ENCODE measurements around the gene MCTP1.
A peak's percentile ranks its signal among the peaks of the same experiment; 100 is the strongest.

The MCTP1 gene

DNA sequence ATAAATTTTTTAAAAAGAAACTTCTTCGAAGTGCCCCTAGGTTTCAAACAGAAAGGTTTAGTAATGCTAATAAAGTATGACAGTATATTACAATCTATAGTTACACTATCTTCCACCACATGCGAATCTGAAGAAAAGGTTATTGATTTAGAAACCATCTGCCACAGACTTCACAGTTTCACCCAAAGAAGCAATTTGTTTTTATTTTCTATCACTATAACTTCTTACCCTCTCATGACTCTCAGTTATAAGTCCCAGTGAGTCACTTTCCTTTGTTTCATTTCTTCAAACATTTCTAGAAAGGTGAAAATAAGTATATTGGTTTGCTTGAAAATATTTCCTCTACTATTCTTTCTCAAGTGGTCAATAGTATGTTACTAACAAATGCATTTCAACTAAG is 93.6 kb downstream of the MCTP1 start:
- H3K27ac ChIP-seq (ENCODE audit: insufficient read depth in 1 of 2, low read depth in 1 of 2, low read length in 2 of 2, poor library complexity in 1 of 2, severe bottlenecking in 2 of 2) = no peak overlapping the region
- H3K4me3 ChIP-seq (ENCODE audit: control insufficient read depth in 1 of 7, extremely low read depth in 1 of 7, insufficient read depth in 4 of 7, low read depth in 2 of 7, low read length in 6 of 7) = no peak overlapping the region
- ChIA-PET CTCF (no interaction called here), POLR2A (no interaction called here)
- peaks cover 0 to 4% (median 0%) of the 10 kb centered on the region in 4 experiments for H3K4me1 ChIP-seq (ENCODE audit: control extremely low read depth in 1 of 4, control insufficient read depth in 4 of 4, insufficient read depth in 4 of 4, low read length in 3 of 4)
- no peaks in the 10 kb centered on the region for H3K9me3 ChIP-seq (ENCODE audit: control extremely low read depth in 1 of 5, control insufficient read depth in 4 of 5, insufficient read depth in 2 of 5, low read depth in 1 of 5, low read length in 4 of 5)
- DNase-seq = no peak
- H3K27me3 ChIP-seq (replicated peaks in 2 of 5; ENCODE audit: control insufficient read depth in 4 of 5, insufficient read depth in 5 of 5, low read length in 4 of 5) = no peaks in the 10 kb centered on the region
- no CpG with 5 or more reads among the region's 2 CpGs for WGBS (ENCODE audit: insufficient coverage)
- no peaks in the 10 kb centered on the region for H3K36me3 ChIP-seq (ENCODE audit: control insufficient read depth in 4 of 4, insufficient read depth in 4 of 4, low read length in 3 of 4)

DNA sequence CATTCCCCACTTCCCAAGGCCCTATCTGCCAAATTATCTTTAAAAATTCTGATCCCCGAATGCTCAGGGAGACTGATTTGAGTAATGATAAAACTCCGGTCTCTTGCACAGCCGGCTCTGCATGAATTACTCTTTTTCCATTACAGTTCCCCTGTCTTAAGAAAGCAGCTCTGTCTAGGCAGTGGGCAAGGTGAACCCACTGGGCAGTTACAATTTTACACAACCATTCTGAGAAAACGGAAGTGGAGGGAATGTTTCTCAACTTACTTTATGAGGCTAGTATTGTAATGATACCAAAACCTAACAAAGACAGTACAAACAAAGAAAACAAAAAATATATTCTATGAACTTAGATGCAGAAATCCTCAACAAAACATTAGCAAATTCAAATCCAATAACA is 100.0 kb downstream of the MCTP1 start:
- peaks cover 0 to 1% (median 0%) of the 10 kb centered on the region in 5 experiments for H3K9me3 ChIP-seq (ENCODE audit: control extremely low read depth in 1 of 5, control insufficient read depth in 4 of 5, insufficient read depth in 2 of 5, low read depth in 1 of 5, low read length in 4 of 5)
- 94% methylated on average over 3 of the region's 4 CpGs for whole genome bisulfite sequencing (ENCODE audit: insufficient coverage)
- ChIA-PET POLR2A (no interaction called here), CTCF (no interaction called here)
- H3K36me3 ChIP-seq (ENCODE audit: control insufficient read depth in 4 of 4, insufficient read depth in 4 of 4, low read length in 3 of 4) = no peaks in the 10 kb centered on the region
- no peak overlapping the region for H3K4me3 ChIP-seq (ENCODE audit: control insufficient read depth in 1 of 7, extremely low read depth in 1 of 7, insufficient read depth in 4 of 7, low read depth in 2 of 7, low read length in 6 of 7)
- no peak for DNase-seq
- no peaks in the 10 kb centered on the region for H3K27me3 ChIP-seq (replicated peaks in 2 of 5; ENCODE audit: control insufficient read depth in 4 of 5, insufficient read depth in 5 of 5, low read length in 4 of 5)
- no peaks in the 10 kb centered on the region for H3K4me1 ChIP-seq (ENCODE audit: control extremely low read depth in 1 of 4, control insufficient read depth in 4 of 4, insufficient read depth in 4 of 4, low read length in 3 of 4)
- H3K27ac ChIP-seq (ENCODE audit: insufficient read depth in 1 of 2, low read depth in 1 of 2, low read length in 2 of 2, poor library complexity in 1 of 2, severe bottlenecking in 2 of 2) = no peak overlapping the region

DNA sequence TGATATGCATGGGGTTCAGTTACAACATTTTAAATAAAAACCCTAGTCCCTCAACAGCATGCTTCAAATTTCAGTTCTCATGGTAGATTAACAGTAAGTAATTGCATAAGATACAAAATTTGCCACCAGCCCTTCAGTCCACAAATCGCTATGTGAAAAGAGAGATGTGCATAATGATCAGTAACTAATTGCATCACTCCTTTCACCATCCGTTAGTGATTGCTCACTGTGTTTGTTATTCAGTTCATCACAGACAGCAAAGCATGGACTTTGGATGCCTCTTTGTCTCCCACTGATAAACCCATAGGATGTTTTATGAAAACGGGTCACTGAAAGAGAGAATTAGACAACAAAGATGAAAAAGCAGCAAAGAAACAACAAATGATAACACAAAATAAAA is 103.2 kb downstream of the MCTP1 start:
- POLR2A ChIA-PET = no interaction called here
- 100% methylated on average over 1 of the region's 3 CpGs for WGBS (ENCODE audit: insufficient coverage)
- peaks cover 0 to 4% (median 0%) of the 10 kb centered on the region in 5 experiments for H3K9me3 ChIP-seq (ENCODE audit: control extremely low read depth in 1 of 5, control insufficient read depth in 4 of 5, insufficient read depth in 2 of 5, low read depth in 1 of 5, low read length in 4 of 5)
- CTCF ChIA-PET = no interaction called here
- H3K27ac ChIP-seq (ENCODE audit: insufficient read depth in 1 of 2, low read depth in 1 of 2, low read length in 2 of 2, poor library complexity in 1 of 2, severe bottlenecking in 2 of 2) = no peak overlapping the region
- H3K4me3 ChIP-seq (ENCODE audit: control insufficient read depth in 1 of 7, extremely low read depth in 1 of 7, insufficient read depth in 4 of 7, low read depth in 2 of 7, low read length in 6 of 7) = no peak overlapping the region
- H3K27me3 ChIP-seq (replicated peaks in 2 of 5; ENCODE audit: control insufficient read depth in 4 of 5, insufficient read depth in 5 of 5, low read length in 4 of 5) = no peaks in the 10 kb centered on the region
- H3K36me3 ChIP-seq (ENCODE audit: control insufficient read depth in 4 of 4, insufficient read depth in 4 of 4, low read length in 3 of 4) = no peaks in the 10 kb centered on the region
- H3K4me1 ChIP-seq (ENCODE audit: control extremely low read depth in 1 of 4, control insufficient read depth in 4 of 4, insufficient read depth in 4 of 4, low read length in 3 of 4) = no peaks in the 10 kb centered on the region
- no peak for DNase-seq

- H3K9me3 ChIP-seq (ENCODE audit: control extremely low read depth in 1 of 5, control insufficient read depth in 4 of 5, insufficient read depth in 2 of 5, low read depth in 1 of 5, low read length in 4 of 5) = peaks cover 0 to 4% (median 0%) of the 10 kb centered on the region in 5 experiments
- H3K4me3 ChIP-seq (ENCODE audit: control insufficient read depth in 1 of 7, extremely low read depth in 1 of 7, insufficient read depth in 4 of 7, low read depth in 2 of 7, low read length in 6 of 7) = no peak overlapping the region
- H3K27ac ChIP-seq (ENCODE audit: insufficient read depth in 1 of 2, low read depth in 1 of 2, low read length in 2 of 2, poor library complexity in 1 of 2, severe bottlenecking in 2 of 2) = no peak overlapping the region
- peak; percentile 5 to 15 (median 9) for DNase-seq
- no peaks in the 10 kb centered on the region for H3K36me3 ChIP-seq (ENCODE audit: control insufficient read depth in 4 of 4, insufficient read depth in 4 of 4, low read length in 3 of 4)
- H3K4me1 ChIP-seq (ENCODE audit: control extremely low read depth in 1 of 4, control insufficient read depth in 4 of 4, insufficient read depth in 4 of 4, low read length in 3 of 4) = no peaks in the 10 kb centered on the region
- POLR2A ChIA-PET = no interaction called here
- 95% methylated on average over 2 of the region's 4 CpGs for WGBS (ENCODE audit: insufficient coverage)
- CTCF ChIA-PET = no interaction called here
- no peaks in the 10 kb centered on the region for H3K27me3 ChIP-seq (replicated peaks in 2 of 5; ENCODE audit: control insufficient read depth in 4 of 5, insufficient read depth in 5 of 5, low read length in 4 of 5)
These were observed 106.7 kb downstream of the MCTP1 start for GRCh38 chr5:95178046-95178651.

DNA sequence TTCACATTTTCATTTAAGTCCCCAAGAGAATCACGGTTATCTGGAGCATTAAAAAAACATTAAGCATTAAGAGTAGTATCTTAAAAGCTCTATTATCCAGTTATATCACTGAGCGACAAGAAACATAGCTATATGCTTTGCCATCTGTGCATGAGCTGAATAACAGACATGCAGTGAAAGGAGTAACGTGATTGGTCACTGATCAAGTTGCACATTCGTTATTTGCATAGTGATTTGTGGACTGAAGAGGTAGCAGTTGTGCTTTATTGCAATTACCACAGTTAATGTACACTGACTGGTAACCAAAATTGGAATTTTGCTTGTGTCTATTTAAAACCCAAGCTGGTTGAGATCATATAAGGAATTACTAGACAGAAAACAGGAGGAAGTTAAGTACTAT is 107.4 kb downstream of the MCTP1 start:
- POLR2A ChIA-PET = no interaction called here
- H3K9me3 ChIP-seq (ENCODE audit: control extremely low read depth in 1 of 5, control insufficient read depth in 4 of 5, insufficient read depth in 2 of 5, low read depth in 1 of 5, low read length in 4 of 5) = peaks cover 0 to 4% (median 3%) of the 10 kb centered on the region in 5 experiments
- no peaks in the 10 kb centered on the region for H3K36me3 ChIP-seq (ENCODE audit: control insufficient read depth in 4 of 4, insufficient read depth in 4 of 4, low read length in 3 of 4)
- CTCF ChIA-PET = no interaction called here
- no peak overlapping the region for H3K4me3 ChIP-seq (ENCODE audit: control insufficient read depth in 1 of 7, extremely low read depth in 1 of 7, insufficient read depth in 4 of 7, low read depth in 2 of 7, low read length in 6 of 7)
- 100% methylated on average over 3 of the region's 4 CpGs for WGBS (ENCODE audit: insufficient coverage)
- DNase-seq = no peak
- no peak overlapping the region for H3K27ac ChIP-seq (ENCODE audit: insufficient read depth in 1 of 2, low read depth in 1 of 2, low read length in 2 of 2, poor library complexity in 1 of 2, severe bottlenecking in 2 of 2)
- H3K4me1 ChIP-seq (ENCODE audit: control extremely low read depth in 1 of 4, control insufficient read depth in 4 of 4, insufficient read depth in 4 of 4, low read length in 3 of 4) = no peaks in the 10 kb centered on the region
- H3K27me3 ChIP-seq (replicated peaks in 2 of 5; ENCODE audit: control insufficient read depth in 4 of 5, insufficient read depth in 5 of 5, low read length in 4 of 5) = no peaks in the 10 kb centered on the region

DNA sequence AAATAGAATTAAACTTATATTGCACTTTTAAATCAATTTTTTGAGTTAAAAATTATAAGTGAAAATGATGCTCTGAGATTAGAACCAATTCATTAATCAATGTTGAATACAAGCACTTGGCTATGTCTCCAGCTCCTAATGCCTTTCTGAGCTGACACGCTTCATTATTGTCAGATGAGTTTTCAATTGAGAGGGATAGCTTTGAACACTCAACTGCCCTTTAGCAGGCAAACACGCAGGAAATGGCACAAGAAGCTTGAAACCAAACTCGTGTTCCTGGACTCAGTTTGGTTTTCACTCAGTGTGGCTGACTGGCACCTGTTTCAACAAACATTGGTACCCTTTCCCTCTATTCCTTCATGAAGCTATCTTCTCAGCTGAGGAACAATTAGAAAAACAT is 109.8 kb downstream of the MCTP1 start:
- CTCF ChIA-PET = no interaction called here
- POLR2A ChIA-PET = no interaction called here
- DNase-seq = no peak
- H3K36me3 ChIP-seq (ENCODE audit: control insufficient read depth in 4 of 4, insufficient read depth in 4 of 4, low read length in 3 of 4) = no peaks in the 10 kb centered on the region
- peaks cover 0 to 5% (median 1%) of the 10 kb centered on the region in 5 experiments for H3K9me3 ChIP-seq (ENCODE audit: control extremely low read depth in 1 of 5, control insufficient read depth in 4 of 5, insufficient read depth in 2 of 5, low read depth in 1 of 5, low read length in 4 of 5)
- H3K4me3 ChIP-seq (ENCODE audit: control insufficient read depth in 1 of 7, extremely low read depth in 1 of 7, insufficient read depth in 4 of 7, low read depth in 2 of 7, low read length in 6 of 7) = no peak overlapping the region
- no peaks in the 10 kb centered on the region for H3K4me1 ChIP-seq (ENCODE audit: control extremely low read depth in 1 of 4, control insufficient read depth in 4 of 4, insufficient read depth in 4 of 4, low read length in 3 of 4)
- no peak overlapping the region for H3K27ac ChIP-seq (ENCODE audit: insufficient read depth in 1 of 2, low read depth in 1 of 2, low read length in 2 of 2, poor library complexity in 1 of 2, severe bottlenecking in 2 of 2)
- no peaks in the 10 kb centered on the region for H3K27me3 ChIP-seq (replicated peaks in 2 of 5; ENCODE audit: control insufficient read depth in 4 of 5, insufficient read depth in 5 of 5, low read length in 4 of 5)
- 92% methylated on average over 3 of the region's 3 CpGs for WGBS (ENCODE audit: insufficient coverage)

DNA sequence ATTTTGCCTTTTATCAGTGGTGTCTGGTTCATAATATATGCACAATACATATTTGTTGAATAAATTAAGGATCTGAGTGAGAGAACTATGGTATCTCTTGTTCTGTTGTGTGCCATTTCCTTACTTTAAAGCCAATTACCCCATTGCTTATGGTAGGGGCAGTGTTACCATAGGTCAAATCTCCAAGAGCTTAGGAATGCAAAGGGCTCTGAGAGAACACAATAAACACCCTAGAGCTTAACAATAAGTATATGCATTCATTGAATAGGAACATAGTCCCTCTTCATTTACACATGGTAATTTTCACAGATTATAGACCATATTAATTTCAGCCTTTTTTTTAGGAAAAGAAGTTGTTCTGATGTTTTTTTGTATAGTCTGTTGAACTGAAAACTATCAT is 112.2 kb downstream of the MCTP1 start:
- CTCF ChIA-PET = no interaction called here
- POLR2A ChIA-PET = no interaction called here

More for the DNA sequence above, 112.2 kb downstream of the MCTP1 start:
- DNase-seq = no peak
- no peaks in the 10 kb centered on the region for H3K36me3 ChIP-seq (ENCODE audit: control insufficient read depth in 4 of 4, insufficient read depth in 4 of 4, low read length in 3 of 4)
- no peaks in the 10 kb centered on the region for H3K4me1 ChIP-seq (ENCODE audit: control extremely low read depth in 1 of 4, control insufficient read depth in 4 of 4, insufficient read depth in 4 of 4, low read length in 3 of 4)
- H3K27me3 ChIP-seq (replicated peaks in 2 of 5; ENCODE audit: control insufficient read depth in 4 of 5, insufficient read depth in 5 of 5, low read length in 4 of 5) = no peaks in the 10 kb centered on the region
- no peak overlapping the region for H3K4me3 ChIP-seq (ENCODE audit: control insufficient read depth in 1 of 7, extremely low read depth in 1 of 7, insufficient read depth in 4 of 7, low read depth in 2 of 7, low read length in 6 of 7)
- peaks cover 0 to 5% (median 0%) of the 10 kb centered on the region in 5 experiments for H3K9me3 ChIP-seq (ENCODE audit: control extremely low read depth in 1 of 5, control insufficient read depth in 4 of 5, insufficient read depth in 2 of 5, low read depth in 1 of 5, low read length in 4 of 5)
- no peak overlapping the region for H3K27ac ChIP-seq (ENCODE audit: insufficient read depth in 1 of 2, low read depth in 1 of 2, low read length in 2 of 2, poor library complexity in 1 of 2, severe bottlenecking in 2 of 2)
